GM12801 (cell line): Measurements from ENCODE around the gene CHDH.

ENCODE experiments used
- TF ChIP-seq, protein P1 (sequence below): IDR thresholded peaks from one replicate; pipeline ENCODE4 v1.5.1; 2011; ENCODE audit warnings: control low read depth; ENCODE audit not compliant: insufficient read length; ENCODE audit errors: extremely low read depth

The CHDH gene

DNA sequence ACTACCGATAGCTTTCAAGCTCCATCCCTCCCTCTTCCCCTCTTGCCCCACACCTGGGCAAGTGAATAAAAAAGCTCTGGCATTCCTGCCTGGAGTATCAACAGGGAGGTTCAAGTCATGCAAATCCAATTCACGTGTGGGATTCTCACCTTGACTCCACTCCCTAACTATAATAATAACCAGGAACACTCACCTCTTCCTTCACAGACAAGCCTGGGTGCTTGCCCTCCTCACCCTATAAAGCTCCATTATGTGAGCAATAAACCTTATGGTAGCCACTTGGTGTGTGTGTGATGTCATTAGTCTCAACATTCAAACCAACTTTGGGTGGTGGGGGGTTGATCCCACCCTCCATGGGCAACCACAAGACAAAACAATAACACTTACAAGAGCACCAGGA is 16.6 kb downstream of the CHDH start:
- TF ChIP-seq, protein P1, sequence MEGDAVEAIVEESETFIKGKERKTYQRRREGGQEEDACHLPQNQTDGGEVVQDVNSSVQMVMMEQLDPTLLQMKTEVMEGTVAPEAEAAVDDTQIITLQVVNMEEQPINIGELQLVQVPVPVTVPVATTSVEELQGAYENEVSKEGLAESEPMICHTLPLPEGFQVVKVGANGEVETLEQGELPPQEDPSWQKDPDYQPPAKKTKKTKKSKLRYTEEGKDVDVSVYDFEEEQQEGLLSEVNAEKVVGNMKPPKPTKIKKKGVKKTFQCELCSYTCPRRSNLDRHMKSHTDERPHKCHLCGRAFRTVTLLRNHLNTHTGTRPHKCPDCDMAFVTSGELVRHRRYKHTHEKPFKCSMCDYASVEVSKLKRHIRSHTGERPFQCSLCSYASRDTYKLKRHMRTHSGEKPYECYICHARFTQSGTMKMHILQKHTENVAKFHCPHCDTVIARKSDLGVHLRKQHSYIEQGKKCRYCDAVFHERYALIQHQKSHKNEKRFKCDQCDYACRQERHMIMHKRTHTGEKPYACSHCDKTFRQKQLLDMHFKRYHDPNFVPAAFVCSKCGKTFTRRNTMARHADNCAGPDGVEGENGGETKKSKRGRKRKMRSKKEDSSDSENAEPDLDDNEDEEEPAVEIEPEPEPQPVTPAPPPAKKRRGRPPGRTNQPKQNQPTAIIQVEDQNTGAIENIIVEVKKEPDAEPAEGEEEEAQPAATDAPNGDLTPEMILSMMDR, result no peak

DNA sequence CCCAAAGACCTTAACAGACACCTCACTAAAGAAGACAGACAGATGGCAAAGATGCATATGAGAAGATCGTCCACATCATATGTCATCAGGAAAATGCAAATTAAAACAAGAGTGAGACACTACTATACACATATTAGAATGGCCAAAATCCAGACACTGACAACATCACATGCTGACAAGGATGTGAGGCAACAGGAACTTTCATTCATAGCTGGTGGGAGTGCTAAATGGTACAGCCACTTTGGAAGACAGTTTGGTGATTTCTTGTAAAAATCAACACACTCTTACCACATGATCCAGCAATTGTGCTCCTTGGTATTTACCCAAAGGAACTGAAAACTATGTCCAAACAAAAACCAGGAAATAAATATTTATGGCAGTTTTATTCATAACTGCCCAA is 17.6 kb downstream of the CHDH start:
- TF ChIP-seq, protein P1, result no peak

DNA sequence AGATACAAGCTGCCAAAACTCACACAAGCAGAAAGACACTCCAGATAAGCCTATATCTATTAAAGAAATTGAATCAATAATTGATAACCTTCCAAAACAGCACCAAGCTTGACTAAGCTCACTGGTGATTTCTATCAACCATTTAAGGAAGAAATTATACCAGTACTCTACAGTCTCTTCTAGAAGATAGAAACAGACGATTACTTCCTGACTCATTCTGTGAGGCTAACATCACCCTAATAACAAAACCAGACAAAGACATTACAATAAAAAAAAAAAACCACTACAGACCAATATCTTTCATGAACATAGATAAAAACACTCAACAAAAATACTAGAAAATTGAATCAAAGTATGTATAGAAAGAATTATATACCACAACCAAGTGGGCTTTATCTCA is 20.2 kb downstream of the CHDH start:
- TF ChIP-seq, protein P1, result no peak

DNA sequence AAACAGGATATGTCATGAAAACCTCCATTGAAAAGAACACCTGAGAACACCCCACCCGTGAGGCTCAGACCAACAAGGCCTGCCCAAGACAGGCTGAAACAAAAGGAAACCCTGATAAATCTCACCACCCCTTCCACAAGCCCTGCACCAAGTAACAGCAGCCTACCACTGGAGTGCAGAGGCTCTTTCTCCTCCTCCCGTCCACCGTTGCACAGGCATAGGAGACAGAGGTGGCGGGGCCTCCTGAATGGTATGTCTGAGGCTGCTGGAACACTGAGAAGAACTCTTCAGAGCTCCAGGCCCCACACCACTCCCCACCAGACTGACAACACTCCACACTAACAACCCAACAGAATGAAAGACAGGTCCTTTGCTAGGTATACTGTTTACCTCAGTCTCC is 21.4 kb downstream of the CHDH start:
- TF ChIP-seq, protein P1, result no peak

DNA sequence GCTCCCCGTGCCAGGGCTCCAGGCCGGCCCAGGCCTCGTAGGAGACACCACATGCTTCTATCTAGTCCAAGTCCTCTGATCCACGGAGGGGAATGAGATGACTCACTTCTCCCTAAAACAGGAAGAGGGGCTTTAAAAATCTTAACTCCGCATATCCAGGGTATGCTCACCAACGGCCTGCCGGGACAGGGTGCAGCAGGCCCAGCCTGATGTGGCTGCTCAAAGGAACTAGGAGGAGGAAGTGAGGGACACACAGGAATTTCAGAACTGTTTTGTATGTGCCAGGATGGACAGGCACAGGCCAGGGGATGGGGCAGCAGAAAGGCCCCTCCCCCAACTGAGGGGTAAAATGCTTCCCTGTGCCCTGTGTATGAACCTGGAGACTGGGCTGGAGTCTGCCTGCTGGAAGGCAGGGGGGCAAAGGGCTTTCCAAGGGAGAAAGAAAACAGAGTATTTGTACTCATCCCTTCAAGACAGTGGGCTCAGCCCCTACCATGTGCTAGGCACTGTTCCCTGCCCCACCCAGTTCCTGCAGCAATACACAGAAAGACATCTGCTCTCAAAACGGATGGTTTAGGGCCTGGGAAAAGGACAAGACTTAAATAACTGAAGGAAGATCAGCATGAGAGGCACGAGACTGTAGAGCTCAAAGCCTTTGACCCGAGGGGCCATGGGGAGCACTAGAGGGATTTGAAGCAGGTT is 22.1 kb downstream of the CHDH start:
- TF ChIP-seq, protein P1, result no peak

DNA sequence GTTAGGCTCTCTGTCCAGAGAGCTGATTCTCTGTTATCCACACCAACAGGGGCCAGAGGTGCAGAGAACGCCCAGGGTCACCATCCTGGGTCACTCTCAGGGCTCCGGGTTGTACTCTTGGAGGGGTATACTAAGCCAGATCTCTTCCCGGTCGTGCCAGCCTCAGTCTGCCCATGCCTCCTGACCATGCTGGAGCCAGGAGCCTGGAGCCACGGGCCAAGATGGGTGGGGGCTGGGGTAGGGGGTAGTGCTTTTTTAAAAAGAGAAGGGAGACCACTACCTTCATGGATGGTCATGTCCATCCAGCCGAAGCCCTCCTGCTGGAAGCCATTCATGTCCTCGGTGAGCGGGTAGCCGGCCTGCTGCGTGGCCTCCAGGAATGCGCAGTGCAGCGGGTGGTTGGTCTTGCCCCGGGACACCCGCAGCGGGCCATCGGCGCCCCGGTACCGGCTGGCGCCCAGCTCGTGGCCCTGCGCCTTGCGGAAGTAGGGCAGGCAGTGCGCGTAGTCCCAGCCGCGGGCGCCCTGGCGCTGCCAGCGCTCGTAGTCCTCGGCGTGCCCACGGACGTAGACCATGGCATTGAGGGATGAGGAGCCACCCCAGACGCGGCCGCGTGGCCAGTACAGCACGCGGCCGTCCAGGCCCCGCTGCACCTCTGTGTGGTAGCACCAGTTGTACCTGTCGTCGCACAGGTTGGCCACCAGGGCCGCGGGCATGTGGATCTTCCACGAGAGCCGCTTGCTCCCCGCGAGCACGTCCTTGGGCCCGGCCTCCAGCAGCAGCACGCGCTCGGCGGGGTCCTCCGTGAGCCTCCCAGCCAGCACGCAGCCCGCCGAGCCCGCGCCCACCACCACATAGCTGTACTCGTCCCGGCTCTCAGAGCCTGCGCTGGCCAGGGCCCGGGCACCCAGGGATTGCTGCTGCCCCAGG is 22.9 kb downstream of the CHDH start:
- TF ChIP-seq, protein P1, result no peak

DNA sequence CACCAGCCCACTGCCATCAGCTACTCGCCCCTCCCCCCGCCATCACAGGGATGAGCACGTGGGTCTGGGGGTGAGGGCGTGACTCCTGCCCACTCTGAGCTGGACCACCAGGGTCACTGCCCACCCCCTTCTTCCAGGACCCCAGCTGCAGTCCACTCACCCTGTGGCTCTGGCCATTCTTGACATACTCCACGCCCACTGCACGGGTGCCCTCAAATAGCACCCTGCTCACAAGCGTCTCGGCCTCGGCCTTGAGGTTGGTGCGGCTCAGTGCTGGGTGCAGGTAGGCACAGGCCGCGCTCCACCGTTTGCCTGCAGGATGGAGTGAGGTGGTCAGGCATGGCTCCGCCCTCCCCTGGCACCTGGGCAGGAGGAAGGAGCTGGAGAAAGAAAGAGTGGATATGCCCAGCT is 23.9 kb downstream of the CHDH start:
- TF ChIP-seq, protein P1, result no peak
